ENCODE results near the gene PHF21B.

Gene PHF21B

GRCh38 chr22:45034156-45034555 lies 24.4 kb upstream of the PHF21B start:
- Mint-ChIP-seq H3K4me1 (ENCODE audit: low read depth) (no peaks in the 10 kb centered on the region), H3K27ac (no peak overlapping the region), H3K4me3 (no peak overlapping the region), H3K36me3 (ENCODE audit: low read depth) (no peaks in the 10 kb centered on the region), H3K9me3 (peaks cover 12% of the 10 kb centered on the region), H3K27me3 (no peaks in the 10 kb centered on the region)
- intact Hi-C loops (cut with micrococcal nuclease) = no loop called here

GRCh38 chr22:45033136-45033535 lies 23.3 kb upstream of the PHF21B start:
- Mint-ChIP-seq H3K4me1 (ENCODE audit: low read depth) (no peaks in the 10 kb centered on the region), H3K36me3 (ENCODE audit: low read depth) (no peaks in the 10 kb centered on the region), H3K9me3 (peaks cover 8% of the 10 kb centered on the region), H3K27ac (no peak overlapping the region), H3K4me3 (no peak overlapping the region), H3K27me3 (peaks cover 2% of the 10 kb centered on the region)
- intact Hi-C loops (cut with micrococcal nuclease) = no loop called here

- H3K36me3 Mint-ChIP-seq (ENCODE audit: low read depth) = no peaks in the 10 kb centered on the region
- H3K4me3 Mint-ChIP-seq = no peak overlapping the region
- no peak overlapping the region for H3K27ac Mint-ChIP-seq
- H3K4me1 Mint-ChIP-seq (ENCODE audit: low read depth) = no peaks in the 10 kb centered on the region
- peaks cover 2% of the 10 kb centered on the region for H3K27me3 Mint-ChIP-seq
- H3K9me3 Mint-ChIP-seq = no peaks in the 10 kb centered on the region
- intact Hi-C loops (cut with micrococcal nuclease) = no loop called here
Observed at GRCh38 chr22:45031629-45032403, 22.0 kb upstream of the PHF21B start.

- Mint-ChIP-seq H3K36me3 (ENCODE audit: low read depth) (no peaks in the 10 kb centered on the region), H3K9me3 (no peaks in the 10 kb centered on the region), H3K4me3 (no peak overlapping the region), H3K27ac (no peak overlapping the region), H3K27me3 (peaks cover 12% of the 10 kb centered on the region), H3K4me1 (ENCODE audit: low read depth) (peaks cover 5% of the 10 kb centered on the region)
- intact Hi-C loops (cut with micrococcal nuclease) = no loop called here
Observed at GRCh38 chr22:45029501-45029900, 19.7 kb upstream of the PHF21B start.

GRCh38 chr22:45026511-45026910 lies 16.7 kb upstream of the PHF21B start:
- intact Hi-C loops (cut with micrococcal nuclease) = no loop called here
- no peaks in the 10 kb centered on the region for H3K9me3 Mint-ChIP-seq
- H3K27ac Mint-ChIP-seq = no peak overlapping the region
- H3K4me3 Mint-ChIP-seq = no peak overlapping the region
- no peaks in the 10 kb centered on the region for H3K36me3 Mint-ChIP-seq (ENCODE audit: low read depth)
- H3K27me3 Mint-ChIP-seq = peaks cover 30% of the 10 kb centered on the region
- peaks cover 5% of the 10 kb centered on the region for H3K4me1 Mint-ChIP-seq (ENCODE audit: low read depth)

GRCh38 chr22:45023431-45023830 lies 13.6 kb upstream of the PHF21B start:
- Mint-ChIP-seq H3K27ac (no peak overlapping the region), H3K4me1 (ENCODE audit: low read depth) (peaks cover 5% of the 10 kb centered on the region), H3K9me3 (no peaks in the 10 kb centered on the region), H3K27me3 (peaks cover 41% of the 10 kb centered on the region), H3K4me3 (no peak overlapping the region), H3K36me3 (ENCODE audit: low read depth) (no peaks in the 10 kb centered on the region)
- intact Hi-C loops (cut with micrococcal nuclease) = no loop called here

GRCh38 chr22:45019861-45020655 lies 10.3 kb upstream of the PHF21B start:
- Mint-ChIP-seq H3K36me3 (ENCODE audit: low read depth) (no peaks in the 10 kb centered on the region), H3K4me3 (no peak overlapping the region), H3K9me3 (no peaks in the 10 kb centered on the region), H3K4me1 (ENCODE audit: low read depth) (no peaks in the 10 kb centered on the region), H3K27ac (no peak overlapping the region), H3K27me3 (peaks cover 40% of the 10 kb centered on the region)
- intact Hi-C loops (cut with micrococcal nuclease) = no loop called here

- Mint-ChIP-seq H3K9me3 (no peaks in the 10 kb centered on the region), H3K36me3 (ENCODE audit: low read depth) (no peaks in the 10 kb centered on the region)
- intact Hi-C loops (cut with micrococcal nuclease) = no loop called here
Observed at GRCh38 chr22:45014654-45015053, 4.8 kb upstream of the PHF21B start.

GRCh38 chr22:45013138-45013537 lies 3.3 kb upstream of the PHF21B start:
- no peak overlapping the region for H3K4me3 Mint-ChIP-seq
- intact Hi-C loops (cut with micrococcal nuclease) = no loop called here

More at GRCh38 chr22:45014654-45015053, 4.8 kb upstream of the PHF21B start:
- Mint-ChIP-seq H3K4me3 (no peak overlapping the region), H3K4me1 (ENCODE audit: low read depth) (peaks cover 5% of the 10 kb centered on the region), H3K27me3 (peaks cover 55% of the 10 kb centered on the region), H3K27ac (no peak overlapping the region)

GRCh38 chr22:45010532-45010900 lies 711 bp upstream of the PHF21B start:
- H3K4me1 Mint-ChIP-seq (ENCODE audit: low read depth) = peaks cover 5% of the 10 kb centered on the region
- no peak overlapping the region for H3K27ac Mint-ChIP-seq
- intact Hi-C loops (cut with micrococcal nuclease) = no loop called here
- H3K27me3 Mint-ChIP-seq = peaks cover 72% of the 10 kb centered on the region
- no peaks in the 10 kb centered on the region for H3K36me3 Mint-ChIP-seq (ENCODE audit: low read depth)
- peak overlapping the region; percentile 63 for H3K4me3 Mint-ChIP-seq
- H3K9me3 Mint-ChIP-seq = no peaks in the 10 kb centered on the region

More at GRCh38 chr22:45013138-45013537, 3.3 kb upstream of the PHF21B start:
- Mint-ChIP-seq H3K27ac (no peak overlapping the region), H3K4me1 (ENCODE audit: low read depth) (peaks cover 5% of the 10 kb centered on the region), H3K27me3 (peaks cover 59% of the 10 kb centered on the region), H3K36me3 (ENCODE audit: low read depth) (no peaks in the 10 kb centered on the region), H3K9me3 (no peaks in the 10 kb centered on the region)

GRCh38 chr22:45008751-45009605 lies 827 bp downstream of the PHF21B start:
- Mint-ChIP-seq H3K36me3 (ENCODE audit: low read depth) (no peaks in the 10 kb centered on the region), H3K9me3 (no peaks in the 10 kb centered on the region), H3K27me3 (peaks cover 79% of the 10 kb centered on the region), H3K4me1 (ENCODE audit: low read depth) (peaks cover 5% of the 10 kb centered on the region), H3K27ac (no peak overlapping the region), H3K4me3 (no peak overlapping the region)
- intact Hi-C loops (cut with micrococcal nuclease) = no loop called here

- intact Hi-C loops (cut with micrococcal nuclease) = no loop called here
- H3K36me3 Mint-ChIP-seq (ENCODE audit: low read depth) = no peaks in the 10 kb centered on the region
- H3K4me3 Mint-ChIP-seq = peak overlapping the region; percentile 58
- H3K27ac Mint-ChIP-seq = no peak overlapping the region
- H3K27me3 Mint-ChIP-seq = peaks cover 79% of the 10 kb centered on the region
- peaks cover 5% of the 10 kb centered on the region for H3K4me1 Mint-ChIP-seq (ENCODE audit: low read depth)
- H3K9me3 Mint-ChIP-seq = no peaks in the 10 kb centered on the region
Observed at GRCh38 chr22:45008186-45008681, 1.6 kb downstream of the PHF21B start.

GRCh38 chr22:45007391-45008185 lies 2.2 kb downstream of the PHF21B start:
- Mint-ChIP-seq H3K4me1 (ENCODE audit: low read depth) (peaks cover 5% of the 10 kb centered on the region), H3K27me3 (peaks cover 82% of the 10 kb centered on the region), H3K36me3 (ENCODE audit: low read depth) (no peaks in the 10 kb centered on the region), H3K9me3 (no peaks in the 10 kb centered on the region), H3K27ac (no peak overlapping the region), H3K4me3 (peak overlapping the region; percentile 58)
- intact Hi-C loops (cut with micrococcal nuclease) = no loop called here
